ENCODE measurements around the gene DPP7.
"Not testable (repeated sequence)": the region's sequence is repeated elsewhere in the genome, so short reads cannot be mapped to it uniquely, and the experiment has no call there.

DPP7 gene

GRCh38 chr9:137070906-137071275 is 43.6 kb downstream of the DPP7 start:
- DNase-seq (ENCODE audit: low spot score), result no peak

GRCh38 chr9:137070201-137070905 is 44.2 kb downstream of the DPP7 start, which contains the start of gene SAPCD2:
TSS of gene SAPCD2 (minus strand) at chr9:137070557. CDS start at chr9:137070460, 97 bp downstream.
- peak; percentile 81 for DNase-seq (ENCODE audit: low spot score)

GRCh38 chr9:137069508-137070091 is 44.9 kb downstream of the DPP7 start:
- no peak for DNase-seq (ENCODE audit: low spot score)

GRCh38 chr9:137068539-137069507 is 45.7 kb downstream of the DPP7 start:
- no peak for DNase-seq (ENCODE audit: low spot score)

GRCh38 chr9:137067860-137068538 is 46.5 kb downstream of the DPP7 start:
- peak; percentile 81 for DNase-seq (ENCODE audit: low spot score)

GRCh38 chr9:137066096-137066861 is 48.3 kb downstream of the DPP7 start:
- no peak for DNase-seq (ENCODE audit: low spot score)

- no peak for DNase-seq (ENCODE audit: low spot score)
These were observed 49.1 kb downstream of the DPP7 start for GRCh38 chr9:137065336-137065967.

GRCh38 chr9:137064880-137065164 is 49.7 kb downstream of the DPP7 start:
- no peak for DNase-seq (ENCODE audit: low spot score)

- peak; percentile 56 for DNase-seq (ENCODE audit: low spot score)
These were observed 50.3 kb downstream of the DPP7 start for GRCh38 chr9:137064027-137064879.

- DNase-seq (ENCODE audit: low spot score), result no peak
These were observed 51.1 kb downstream of the DPP7 start for GRCh38 chr9:137063311-137064026.

GRCh38 chr9:137062798-137063197 is 51.7 kb downstream of the DPP7 start:
- not testable (repeated sequence) for DNase-seq (ENCODE audit: low spot score)

- DNase-seq (ENCODE audit: low spot score), result no peak
These were observed 52.1 kb downstream of the DPP7 start for GRCh38 chr9:137062384-137062783.
